Endothelial cell of umbilical vein (primary cell): ENCODE results near the gene AS3MT. TPM values are rescaled to one million over a fixed set of nuclear protein-coding genes. Genes with fewer than 3 reads are reported as not detected.

Experiments
- BruUV-seq: library from RNA; stranded (reverse); fragments of 400-500 nt; replicated peaks from 2 replicates; lab custom pipeline; 2021; lab: Mats Ljungman, UMichigan
- CTCF ChIA-PET: fragments of 300-600, 350-600 bp; sonication (Branson Sonifier 250); formaldehyde crosslinking; loops from one replicate; lab custom pipeline; 2021; ENCODE audit warnings: antibody characterized with exemption, inconsistent platforms; lab: Charles Lee
- POLR2A ChIA-PET: fragments of 300-600, 350-600 bp; sonication (Branson Sonifier 250); formaldehyde crosslinking; loops from one replicate; lab custom pipeline; 2021; ENCODE audit warnings: antibody characterized with exemption, inconsistent platforms; lab: Charles Lee
- DNase-seq: peaks from one replicate; pipeline ENCODE4 v3.0.0-alpha.2; 2011; ENCODE audit warnings: low read depth, low spot score
- FAIRE-seq: peaks from 2 replicates; lab custom pipeline; 2011; peaks lifted over from hg19 to GRCh38; lab: Jason Lieb, UNC
- H2AFZ ChIP-seq: 2 replicates; pipeline ENCODE4 v1.6.0; 2012; ENCODE audit warnings: low read depth, low read length, control low read depth, inconsistent platforms
- H3K27ac ChIP-seq: 2 replicates; pipeline ENCODE4 v1.5.1; 2011; ENCODE audit warnings: low read depth, mild to moderate bottlenecking, control low read depth, low read length, moderate library complexity; ENCODE audit not compliant: insufficient read depth
- H3K27me3 ChIP-seq, 2 experiments: 2 replicates each; pipeline versions ENCODE4 v1.6.0 to v1.6.1; 2011; ENCODE audit warnings: low read length in 2 of 2, mixed read lengths in 1 of 2; ENCODE audit not compliant: control insufficient read depth in 2 of 2, insufficient read depth in 2 of 2
- H3K36me3 ChIP-seq, 2 experiments: 2 replicates in 1 of 2; 3 replicates in 1 of 2; pipeline ENCODE4 v1.5.1; 2011; ENCODE audit warnings: low read length in 2 of 2, mild to moderate bottlenecking in 1 of 2, moderate library complexity in 1 of 2; ENCODE audit not compliant: control insufficient read depth in 2 of 2, insufficient read depth in 2 of 2; ENCODE audit errors: extremely low read depth in 1 of 2
- H3K4me1 ChIP-seq: 3 replicates; pipeline ENCODE4 v1.5.1; 2011; ENCODE audit warnings: mild to moderate bottlenecking, low read length; ENCODE audit not compliant: control insufficient read depth, insufficient read depth; ENCODE audit errors: extremely low read depth
- H3K4me2 ChIP-seq: 2 replicates; pipeline ENCODE4 v1.6.1; 2011; ENCODE audit warnings: low read length, control low read depth, mixed read lengths; ENCODE audit not compliant: insufficient read depth
- H3K4me3 ChIP-seq, 3 experiments: fragments of 200-600 bp in 1 of 3; sonication (generic), shearing (Covaris generic) in 1 of 3; replicated peaks in 1 of 3; 2 replicates each; pipeline ENCODE4 v1.5.1; 2011 to 2016; ENCODE audit warnings: control low read depth in 3 of 3, low read length in 3 of 3, mild to moderate bottlenecking in 2 of 3, inconsistent platforms in 1 of 3, low read depth in 1 of 3, moderate library complexity in 1 of 3; ENCODE audit not compliant: insufficient read depth in 1 of 3
- H3K79me2 ChIP-seq: 2 replicates; pipeline ENCODE4 v1.6.0; 2012; ENCODE audit warnings: low read length, inconsistent platforms; ENCODE audit not compliant: control insufficient read depth, insufficient read depth
- H3K9ac ChIP-seq: replicated peaks from 2 replicates; pipeline ENCODE3; 2011; ENCODE audit warnings: low read length, control low read depth; ENCODE audit not compliant: insufficient read depth; ENCODE audit errors: extremely low read depth
- H3K9me1 ChIP-seq: replicated peaks from 3 replicates; pipeline ENCODE4 v1.6.0; 2011; ENCODE audit warnings: mild to moderate bottlenecking, low read length; ENCODE audit not compliant: control insufficient read depth, insufficient read depth; ENCODE audit errors: extremely low read depth
- H3K9me3 ChIP-seq: replicated peaks from 2 replicates; pipeline ENCODE4 v1.5.1; 2012; ENCODE audit warnings: low read length, inconsistent platforms; ENCODE audit not compliant: control insufficient read depth, insufficient read depth
- H4K20me1 ChIP-seq: replicated peaks from 2 replicates; pipeline ENCODE3; 2011; ENCODE audit warnings: mild to moderate bottlenecking, low read length; ENCODE audit not compliant: control insufficient read depth, insufficient read depth; ENCODE audit errors: extremely low read depth
- EZH2 ChIP-seq: IDR thresholded peaks from 2 replicates; pipeline ENCODE4 v1.6.1; 2012; ENCODE audit warnings: borderline replicate concordance, low read depth, mild to moderate bottlenecking, moderate library complexity, low read length, inconsistent platforms; ENCODE audit not compliant: severe bottlenecking
- FOS ChIP-seq: IDR thresholded peaks from 2 replicates; pipeline ENCODE4 v1.6.1; 2011; ENCODE audit warnings: mild to moderate bottlenecking, low read length, moderate library complexity, borderline replicate concordance; ENCODE audit not compliant: insufficient read depth
- GATA2 ChIP-seq: IDR thresholded peaks from 2 replicates; pipeline ENCODE4 v1.7.0; 2011; ENCODE audit warnings: low read depth, mild to moderate bottlenecking, moderate library complexity, mixed read lengths, low read length; ENCODE audit not compliant: insufficient read length, insufficient read depth
- JUN ChIP-seq: IDR thresholded peaks from 2 replicates; pipeline ENCODE4 v1.6.1; 2011; ENCODE audit warnings: borderline replicate concordance, low read depth; ENCODE audit not compliant: insufficient read length, insufficient read depth
- MYC ChIP-seq: IDR thresholded peaks from one replicate; pipeline ENCODE4 v1.6.1; 2011; ENCODE audit warnings: mild to moderate bottlenecking, low read depth, low read length
- POLR2A ChIP-seq: IDR thresholded peaks from 2 replicates; pipeline ENCODE4 v1.6.1; 2012; ENCODE audit warnings: low read depth, mild to moderate bottlenecking, control low read depth, low read length
- POLR2AphosphoS5 ChIP-seq: IDR thresholded peaks from 2 replicates; pipeline ENCODE4 v1.6.1; 2012; ENCODE audit warnings: low read depth, mild to moderate bottlenecking, control low read depth, low read length, moderate library complexity; ENCODE audit not compliant: insufficient read depth
- dilution Hi-C: fragments of 300-500 bp; cut with MboI; formaldehyde crosslinking; loops from one replicate; pipeline ENCODE4 v1.15.0; 2019; ENCODE audit warnings: low sequenced_read_pairs; ENCODE audit not compliant: extremely low pct_ligation_motif_present
- intact Hi-C: fragments of 100-400 bp; cut with micrococcal nuclease; formaldehyde crosslinking; loops from one replicate; pipeline ENCODE4 v1.10.0; 2022
- polyA plus RNA-seq, 4 experiments: library from polyadenylated mRNA; depleted of rRNA in 3 of 4; stranded (reverse) in 3 of 4; unstranded in 1 of 4; fragments of >200 nt; gene quantifications; 2 replicates each; pipeline versions ENCODE4 v1.2.1 to v1.2.3, GENCODE V29; 2011 to 2012; ENCODE audit warnings: missing spikeins in 1 of 4
- total RNA-seq: library from RNA; stranded (reverse); gene quantifications from 2 replicates; pipeline ENCODE4 v1.2.3, GENCODE V29; 2021
- TF ChIP-seq, protein P1 (sequence below), 2 donors: IDR thresholded peaks; 1 replicate in 1 of 2; 2 replicates in 1 of 2; pipeline ENCODE4 v1.5.1; 2011; ENCODE audit warnings: low read length in 2 of 2, mild to moderate bottlenecking in 2 of 2, moderate library complexity in 2 of 2, control low read depth in 1 of 2, inconsistent platforms in 1 of 2, low read depth in 1 of 2; ENCODE audit not compliant: insufficient read depth in 1 of 2; ENCODE audit errors: extremely low read depth in 1 of 2
- TF ChIP-seq, protein P2 (sequence below): IDR thresholded peaks from 2 replicates; pipeline ENCODE4 v1.6.1; 2011; ENCODE audit not compliant: insufficient read depth, insufficient read length

The AS3MT gene
- total and polyA plus RNA-seq, 2 donors (not counting 3 experiments of a cell fraction or from before 2014, with no cell fraction given): 1.0 TPM; not detected in 1

DNA sequence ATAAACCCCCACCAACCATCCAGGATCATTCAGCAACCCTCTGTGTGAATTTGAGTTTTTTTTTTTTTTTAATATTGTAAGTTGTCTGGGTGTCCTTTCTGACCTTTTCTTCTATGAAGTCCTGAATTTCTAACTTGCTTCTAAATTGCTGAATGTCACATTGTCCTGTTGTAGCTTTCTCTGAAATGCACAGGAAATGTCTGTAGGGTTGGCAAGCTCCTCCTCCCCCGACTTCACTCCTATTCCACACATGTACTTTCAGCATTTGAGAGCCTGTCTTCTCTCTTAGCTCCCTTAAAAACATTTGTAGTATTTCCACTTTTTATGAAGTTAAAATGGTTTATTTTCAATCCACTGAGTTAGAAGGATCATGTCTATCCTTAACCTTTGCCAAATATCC is 45.5 kb downstream of the AS3MT start:
- no peak for DNase-seq
- Histone ChIP-seq H3K9ac (no peak overlapping the region), H3K4me2 (no peak overlapping the region), H3K36me3 (no peaks in the 10 kb centered on the region), H3K9me3 (no peaks in the 10 kb centered on the region), H3K9me1 (no peaks in the 10 kb centered on the region), H3K4me3 (no peak overlapping the region), H3K27ac (no peak overlapping the region), H2AFZ (no peak overlapping the region), H3K4me1 (peaks cover 10% of the 10 kb centered on the region), H3K27me3 (peaks cover 13 to 14% of the 10 kb centered on the region in 2 experiments), H4K20me1 (no peaks in the 10 kb centered on the region), H3K79me2 (no peaks in the 10 kb centered on the region)
- ChIA-PET POLR2A (no interaction called here), CTCF (interaction anchor here (0.7 to 8.5 kb wide), 4 partner anchors 79 to 329 kb away, joined by 3 to 211 read pairs (median 20); partner anchors contain the start of genes CYP17A1 and RPEL1)
- intact Hi-C loops: loop anchor here (5.0 kb wide), 2 partner anchors 172 to 187 kb away; partner anchors contain the start of gene WBP1L
- no TSS peak for BruUV-seq
- FAIRE-seq: peak; percentile 61
- TF ChIP-seq, protein P1, sequence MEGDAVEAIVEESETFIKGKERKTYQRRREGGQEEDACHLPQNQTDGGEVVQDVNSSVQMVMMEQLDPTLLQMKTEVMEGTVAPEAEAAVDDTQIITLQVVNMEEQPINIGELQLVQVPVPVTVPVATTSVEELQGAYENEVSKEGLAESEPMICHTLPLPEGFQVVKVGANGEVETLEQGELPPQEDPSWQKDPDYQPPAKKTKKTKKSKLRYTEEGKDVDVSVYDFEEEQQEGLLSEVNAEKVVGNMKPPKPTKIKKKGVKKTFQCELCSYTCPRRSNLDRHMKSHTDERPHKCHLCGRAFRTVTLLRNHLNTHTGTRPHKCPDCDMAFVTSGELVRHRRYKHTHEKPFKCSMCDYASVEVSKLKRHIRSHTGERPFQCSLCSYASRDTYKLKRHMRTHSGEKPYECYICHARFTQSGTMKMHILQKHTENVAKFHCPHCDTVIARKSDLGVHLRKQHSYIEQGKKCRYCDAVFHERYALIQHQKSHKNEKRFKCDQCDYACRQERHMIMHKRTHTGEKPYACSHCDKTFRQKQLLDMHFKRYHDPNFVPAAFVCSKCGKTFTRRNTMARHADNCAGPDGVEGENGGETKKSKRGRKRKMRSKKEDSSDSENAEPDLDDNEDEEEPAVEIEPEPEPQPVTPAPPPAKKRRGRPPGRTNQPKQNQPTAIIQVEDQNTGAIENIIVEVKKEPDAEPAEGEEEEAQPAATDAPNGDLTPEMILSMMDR (IDR thresholded peaks at IDR 0.05; ENCODE audit: extremely low read depth in 1 of 2, insufficient read depth in 1 of 2, low read depth in 1 of 2, low read length in 2 of 2): no peak
- no peak for TF ChIP-seq JUN
- no peak for TF ChIP-seq FOS
- TF ChIP-seq, protein P2, sequence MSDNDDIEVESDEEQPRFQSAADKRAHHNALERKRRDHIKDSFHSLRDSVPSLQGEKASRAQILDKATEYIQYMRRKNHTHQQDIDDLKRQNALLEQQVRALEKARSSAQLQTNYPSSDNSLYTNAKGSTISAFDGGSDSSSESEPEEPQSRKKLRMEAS: no peak
- TF ChIP-seq POLR2A: no peak
- no peak for TF ChIP-seq MYC
- TF ChIP-seq POLR2AphosphoS5: no peak
- TF ChIP-seq EZH2: no peak
- TF ChIP-seq GATA2: no peak
- dilution Hi-C loops: no loop called here
